HG03439 (cell line): ENCODE data around the gene TBC1D10A.

Experiments
- ATAC-seq: cut with Tn5 transposase; IDR thresholded peaks from one replicate; pipeline ENCODE4 v1.9.1; 2021; ENCODE audit warnings: mild to moderate bottlenecking, moderate library complexity; ENCODE audit not compliant: unreplicated experiment

Gene TBC1D10A

GRCh38 chr22:30267382-30268302 lies 59.1 kb downstream of the TBC1D10A start:
- ATAC-seq, result no peak

- no peak for ATAC-seq
These were observed 60.0 kb downstream of the TBC1D10A start, which contains the start of gene OSM for GRCh38 chr22:30266445-30267381. Gene OSM (minus strand): TSS chr22:30266851. CDS start chr22:30266799, 52 bp downstream.

GRCh38 chr22:30265823-30266444 lies 60.8 kb downstream of the TBC1D10A start:
- peak; percentile 51 for ATAC-seq

DNA sequence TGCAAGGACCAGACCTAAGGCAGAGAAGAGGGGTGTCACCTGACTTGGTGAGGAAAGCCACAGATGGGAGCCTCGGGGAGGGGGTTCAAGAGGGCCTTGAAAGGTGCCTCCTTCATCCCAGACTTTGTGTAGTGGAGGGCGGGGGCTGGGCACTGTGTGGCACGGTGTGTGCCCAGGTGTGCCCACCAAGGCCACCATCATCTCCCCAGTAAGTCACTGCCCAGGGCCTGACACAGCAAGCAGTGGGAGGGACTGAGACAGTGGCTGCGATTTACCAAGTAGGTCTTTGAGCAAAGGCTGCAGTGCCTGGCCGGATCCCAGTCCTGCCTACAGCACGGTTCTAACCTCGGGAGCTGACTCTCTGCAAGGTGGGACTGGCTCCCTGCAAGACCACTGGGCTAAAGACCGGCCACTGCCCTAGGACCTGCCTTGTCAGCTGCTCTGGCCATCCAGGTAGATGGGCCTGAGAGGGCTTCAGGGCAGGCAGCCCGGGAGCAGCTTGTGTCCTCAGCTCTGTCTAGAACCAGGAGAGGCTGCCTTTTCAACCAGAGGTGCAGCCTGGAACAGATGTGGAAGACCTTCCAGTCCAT lies 61.5 kb downstream of the TBC1D10A start:
- no peak for ATAC-seq

DNA sequence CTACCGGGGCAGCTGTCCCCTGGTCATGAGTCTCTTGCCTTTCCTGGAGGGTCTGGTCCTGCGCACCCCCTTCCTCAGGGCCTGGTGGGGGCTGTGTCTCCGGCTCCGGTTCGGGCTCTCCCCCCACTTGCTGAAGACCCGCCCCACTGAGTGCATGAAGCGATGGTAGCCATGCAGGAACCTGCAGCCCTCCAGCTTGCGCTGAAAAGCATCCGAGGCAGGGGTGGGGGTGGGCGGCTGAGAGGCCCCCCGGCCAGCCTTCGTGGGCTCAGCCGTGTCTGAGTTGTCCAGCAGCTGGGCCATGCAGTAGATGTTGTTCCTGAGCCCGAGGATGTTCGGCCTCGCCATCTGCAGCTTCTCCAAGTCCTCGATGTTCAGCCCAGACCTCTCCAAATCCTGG lies 62.9 kb downstream of the TBC1D10A start:
- ATAC-seq, result no peak

DNA sequence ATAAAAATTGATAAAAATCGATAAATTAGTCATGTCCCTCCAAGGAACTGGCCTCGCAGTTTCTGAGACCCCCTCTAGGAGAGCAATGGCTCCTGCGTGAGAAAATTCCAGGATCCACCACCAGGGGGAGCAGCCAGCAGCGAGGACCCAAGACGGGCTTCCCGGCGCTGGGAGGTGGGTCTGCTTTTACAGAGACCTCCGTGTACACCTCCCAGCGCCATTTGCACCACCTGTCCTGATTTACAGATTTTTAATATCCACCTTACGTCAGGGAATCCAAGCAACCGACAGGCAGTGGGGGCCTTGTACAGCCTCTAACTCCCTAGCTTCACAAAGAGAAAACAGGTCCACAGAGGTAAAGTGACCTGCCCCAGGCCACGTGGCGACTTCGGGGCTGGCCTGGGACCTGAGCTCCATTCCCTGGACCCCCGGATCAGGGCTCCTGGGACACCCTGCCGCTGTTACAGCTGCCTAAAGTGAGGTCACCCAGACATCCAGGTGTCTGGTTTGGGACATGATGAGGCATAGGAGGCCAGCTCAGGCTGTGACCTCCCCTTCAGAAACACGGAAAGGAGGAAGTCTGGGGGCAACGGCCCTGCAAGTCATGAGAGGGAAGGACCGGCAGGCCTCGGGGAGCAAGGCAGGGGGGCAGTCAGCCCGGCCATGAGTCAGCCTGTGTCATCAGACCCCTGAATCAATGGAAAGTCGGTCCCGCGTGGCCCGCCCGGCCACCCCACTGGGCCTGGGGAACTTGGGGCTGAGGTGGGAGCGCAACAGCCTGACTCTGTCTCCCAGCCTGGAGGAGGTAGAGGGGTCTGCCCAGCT lies 63.6 kb downstream of the TBC1D10A start:
- no peak for ATAC-seq

DNA sequence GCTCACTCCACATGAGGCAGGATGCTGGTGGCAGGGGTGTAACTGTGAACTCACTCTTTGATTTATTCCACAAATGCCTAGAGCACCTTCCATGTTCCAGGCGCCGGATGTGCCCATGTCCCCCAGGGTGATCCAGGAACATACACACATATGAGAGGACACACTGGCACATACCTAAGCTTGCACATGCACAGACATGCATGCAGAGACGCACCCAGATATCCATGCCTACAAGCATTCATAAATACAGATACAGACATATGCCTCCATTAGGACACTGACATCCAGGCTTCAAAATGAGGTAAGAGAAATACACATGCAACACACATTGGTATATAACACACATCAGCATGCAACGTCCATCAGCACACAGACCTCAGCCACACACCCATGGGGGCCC lies 64.6 kb downstream of the TBC1D10A start:
- ATAC-seq, result no peak

GRCh38 chr22:30261134-30261533 lies 65.6 kb downstream of the TBC1D10A start:
- no peak for ATAC-seq

GRCh38 chr22:30260682-30261081 lies 66.1 kb downstream of the TBC1D10A start:
- no peak for ATAC-seq

GRCh38 chr22:30260276-30260675 lies 66.5 kb downstream of the TBC1D10A start:
- no peak for ATAC-seq

- ATAC-seq, result no peak
These were observed 72.4 kb downstream of the TBC1D10A start for GRCh38 chr22:30254314-30254713.

- no peak for ATAC-seq
These were observed 73.4 kb downstream of the TBC1D10A start for GRCh38 chr22:30253205-30253852.

GRCh38 chr22:30252411-30253204 lies 74.1 kb downstream of the TBC1D10A start:
- no peak for ATAC-seq

DNA sequence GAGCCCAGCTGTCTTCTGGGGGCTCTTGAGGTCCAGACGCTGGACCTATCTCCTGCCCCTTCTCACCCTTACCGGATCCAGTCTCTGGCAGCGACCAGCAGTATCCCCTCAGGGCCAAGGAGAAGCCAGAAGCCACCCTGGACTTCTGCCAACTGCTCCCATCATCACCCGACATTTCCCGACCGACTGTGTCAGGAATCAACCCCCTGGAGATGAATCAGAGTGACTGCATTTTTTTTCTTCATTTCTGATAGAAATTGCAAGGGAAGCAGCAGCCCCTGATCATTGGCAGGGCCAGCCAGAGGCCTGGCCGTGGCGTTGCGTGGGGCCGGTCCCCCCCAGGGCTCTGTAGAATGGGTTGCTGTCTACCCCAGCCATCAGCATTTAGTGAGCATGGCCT lies 75.0 kb downstream of the TBC1D10A start:
- ATAC-seq, result no peak

DNA sequence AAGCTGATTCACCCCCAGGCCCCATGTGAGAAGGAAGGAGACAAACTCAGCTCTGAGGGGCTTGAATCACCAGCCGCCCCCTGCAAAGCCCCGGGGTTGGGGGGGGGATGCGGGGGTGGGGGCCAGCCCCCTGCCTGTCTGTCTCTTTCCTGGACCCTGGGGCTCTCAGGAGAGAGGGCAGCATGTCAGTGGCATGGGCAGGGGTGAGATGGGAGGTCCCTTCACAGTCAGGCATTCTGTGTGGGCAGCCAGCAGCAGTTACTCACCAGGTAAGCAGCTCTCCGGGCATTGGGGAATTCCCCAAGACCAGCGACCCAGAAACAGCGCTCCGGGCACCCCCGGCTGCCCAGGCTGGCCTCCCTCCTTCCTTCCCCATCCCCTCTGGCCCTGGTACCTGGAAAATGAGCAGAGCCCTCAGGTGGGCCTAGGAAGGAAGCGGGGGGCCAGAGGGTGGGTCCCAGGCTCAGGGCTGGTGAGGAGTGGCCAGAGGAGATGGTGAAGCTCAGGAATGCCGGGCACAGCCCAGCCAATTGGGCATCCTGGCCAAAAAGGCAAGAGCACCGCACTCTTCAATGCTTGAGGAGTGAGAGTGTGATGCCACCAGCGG lies 76.0 kb downstream of the TBC1D10A start:
- ATAC-seq, result no peak

- ATAC-seq, result no peak
These were observed 76.6 kb downstream of the TBC1D10A start for GRCh38 chr22:30250039-30250565.

DNA sequence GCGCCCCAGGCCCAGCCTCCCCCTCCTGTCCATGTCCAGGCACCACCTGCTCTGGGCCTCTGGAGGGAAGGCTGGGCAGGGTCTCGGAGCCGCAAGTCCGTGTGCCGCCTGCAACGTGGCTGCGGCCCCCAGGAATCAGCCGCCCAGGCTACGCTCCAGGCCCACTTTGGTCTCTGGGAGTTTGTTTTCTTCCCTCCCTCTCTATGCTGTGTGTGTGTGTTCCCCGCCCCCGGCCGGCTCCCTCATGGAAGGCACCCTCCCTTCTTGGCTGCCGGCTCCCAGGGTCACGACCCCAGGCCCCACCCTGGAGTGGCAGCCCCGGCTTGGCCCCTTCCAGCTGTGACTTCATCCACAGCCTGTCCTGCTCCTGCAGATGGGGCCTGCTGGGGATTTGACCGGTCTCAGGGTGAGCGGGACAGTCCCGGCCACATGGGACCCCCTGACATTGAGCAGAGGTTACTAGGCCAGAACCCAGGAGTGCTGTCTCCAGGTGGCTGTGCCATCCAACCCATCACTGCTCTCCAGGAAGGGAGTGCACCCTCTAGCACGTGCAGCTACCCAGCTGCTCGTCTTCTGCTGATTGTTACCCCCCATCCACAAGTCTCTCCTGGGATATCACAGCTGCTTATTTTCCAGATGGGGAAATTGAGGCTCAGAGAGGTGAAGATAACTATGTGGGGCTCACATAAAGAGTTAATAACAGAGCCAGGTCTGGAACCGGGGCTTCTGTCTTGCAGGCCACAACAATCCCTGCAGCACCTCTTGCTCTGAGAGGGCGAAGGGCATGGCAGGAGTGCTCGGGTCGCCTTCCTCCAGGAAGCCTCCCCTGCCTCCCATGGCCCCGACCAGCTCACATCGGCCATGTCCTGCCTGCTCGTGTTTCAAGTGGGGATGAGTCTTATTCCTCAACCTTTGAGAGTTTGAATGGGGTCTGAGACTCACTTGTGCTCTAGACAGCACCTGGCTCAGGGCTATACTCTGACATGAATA lies 77.4 kb downstream of the TBC1D10A start:
- no peak for ATAC-seq
